GM19238 (cell line): ENCODE results near the gene GNPTG.

Experiments used
- DNase-seq: peaks from one replicate; pipeline ENCODE4 v3.0.0; 2011; ENCODE audit warnings: low spot score; ENCODE audit not compliant: insufficient read length

Gene GNPTG

DNA sequence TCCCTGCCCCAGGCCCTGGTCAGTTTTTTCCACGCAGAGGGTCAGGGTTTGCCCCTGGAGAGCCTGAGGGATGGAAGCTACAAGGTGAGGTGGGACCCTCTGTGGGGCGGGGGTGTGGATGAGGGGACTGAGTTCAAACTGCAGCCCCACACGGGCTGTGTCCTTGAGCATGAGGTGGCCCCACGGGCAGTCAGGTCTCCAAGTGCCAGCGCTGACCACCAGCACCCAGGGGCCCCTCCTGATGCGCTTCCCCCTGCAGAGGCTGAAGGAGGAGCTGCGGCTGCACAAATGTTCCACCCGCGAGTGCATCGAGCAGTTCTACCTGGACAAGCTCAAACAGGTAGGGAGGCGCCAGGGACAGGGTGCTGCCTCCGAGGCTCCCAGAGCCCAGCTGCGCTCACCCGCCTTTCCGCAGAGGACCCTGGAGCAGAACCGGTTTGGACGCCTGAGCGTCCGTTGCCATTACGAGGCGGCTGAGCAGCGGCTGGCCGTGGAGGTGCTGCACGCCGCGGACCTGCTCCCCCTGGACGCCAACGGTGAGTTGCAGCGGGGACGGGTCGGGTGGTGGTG, 4.4 kb upstream of the GNPTG start:
- no peak for DNase-seq

DNA sequence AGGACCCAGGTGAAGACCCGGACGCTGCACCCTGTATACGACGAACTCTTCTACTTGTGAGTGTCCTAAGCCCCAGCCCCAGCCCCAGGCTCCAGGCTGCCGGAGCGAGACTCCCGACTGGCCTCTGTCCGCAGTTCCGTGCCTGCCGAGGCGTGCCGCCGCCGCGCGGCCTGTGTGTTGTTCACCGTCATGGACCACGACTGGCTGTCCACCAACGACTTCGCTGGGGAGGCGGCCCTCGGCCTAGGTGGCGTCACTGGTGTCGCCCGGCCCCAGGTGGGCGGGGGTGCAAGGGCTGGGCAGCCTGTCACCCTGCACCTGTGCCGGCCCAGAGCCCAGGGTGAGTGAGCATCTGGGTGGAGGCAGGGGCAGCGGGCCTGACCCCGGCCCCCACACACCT, 3.8 kb upstream of the GNPTG start:
- DNase-seq = no peak

DNA sequence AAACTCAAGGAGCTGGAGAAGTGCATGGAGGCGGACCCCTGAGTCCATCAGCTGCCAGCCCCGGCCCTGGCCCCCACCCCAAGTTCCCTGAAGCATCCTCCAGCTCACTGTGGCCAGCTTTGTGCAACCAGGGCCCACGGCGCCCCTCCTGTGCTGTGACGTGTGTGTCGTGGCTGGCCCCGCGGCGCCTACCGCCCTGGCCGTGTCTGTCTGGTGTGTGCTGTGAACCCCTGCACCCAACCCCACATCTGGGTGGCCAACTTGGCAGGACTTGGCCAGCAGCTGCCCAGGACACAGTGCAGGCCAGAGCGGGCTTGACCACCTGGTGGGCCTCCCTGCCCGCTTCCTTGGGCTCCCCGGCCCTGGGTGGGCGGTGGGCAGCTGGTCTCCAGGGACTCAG, 3.3 kb upstream of the GNPTG start:
- DNase-seq = no peak

DNA sequence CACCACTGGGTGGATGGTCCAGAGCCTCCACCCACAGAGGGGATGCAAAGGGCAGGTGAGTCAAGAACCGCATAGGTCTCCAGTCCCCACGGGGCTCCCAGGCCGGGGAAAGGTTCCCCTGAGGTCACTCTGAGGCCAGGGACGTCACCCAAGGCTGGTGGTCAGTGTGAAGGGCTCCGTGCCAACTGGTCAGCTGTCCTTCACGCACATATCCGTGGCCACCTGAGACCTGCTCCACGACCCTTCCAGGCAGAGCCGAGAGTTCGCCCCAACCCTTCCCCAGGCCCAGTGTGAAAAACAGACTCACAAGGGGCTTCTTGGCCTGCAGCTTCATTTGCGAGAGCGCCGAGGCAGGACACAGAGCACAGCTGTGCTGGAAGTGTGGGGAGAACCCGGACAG, 2.8 kb upstream of the GNPTG start:
- no peak for DNase-seq

DNA sequence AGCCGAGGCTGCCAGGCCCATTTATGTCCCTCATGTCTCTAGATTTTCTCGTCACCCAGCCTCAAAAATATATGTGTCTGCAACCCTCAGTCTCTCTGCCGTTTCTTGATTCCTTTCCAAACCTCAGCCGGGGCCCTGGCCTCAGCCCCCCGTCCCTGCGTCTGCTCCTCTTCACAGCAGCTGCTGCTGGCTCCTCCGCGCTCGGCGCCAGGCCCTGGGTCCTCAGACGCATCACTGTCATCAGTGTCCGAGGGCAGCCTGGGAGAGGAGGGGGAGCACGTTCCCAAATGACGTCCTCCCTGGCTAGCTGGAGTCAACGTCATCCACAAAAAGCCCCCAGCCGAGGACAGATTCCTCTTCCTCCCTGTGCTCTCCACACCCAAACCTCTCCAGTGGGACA, 2.4 kb upstream of the GNPTG start:
- no peak for DNase-seq

DNA sequence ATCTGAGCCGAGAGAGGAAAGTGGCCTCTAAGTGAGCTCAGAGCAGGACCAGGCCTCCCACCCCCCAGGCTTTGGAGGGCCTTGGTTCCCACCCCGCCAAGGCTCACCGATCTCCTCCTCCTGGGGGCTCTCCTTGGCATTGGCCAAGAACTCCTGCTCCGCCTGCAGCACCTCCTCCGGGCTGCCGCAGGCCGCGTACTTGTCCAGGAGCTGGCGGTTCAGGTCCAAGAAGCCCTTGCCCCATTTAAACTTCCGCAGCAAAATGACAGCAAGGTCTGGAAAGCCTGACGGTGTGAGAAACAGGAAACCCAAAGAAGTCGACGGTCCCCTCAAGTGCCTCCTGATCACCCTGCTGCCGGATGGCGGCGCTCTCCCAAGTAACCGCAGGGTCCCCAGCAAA, 1.8 kb upstream of the GNPTG start:
- DNase-seq = no peak

DNA sequence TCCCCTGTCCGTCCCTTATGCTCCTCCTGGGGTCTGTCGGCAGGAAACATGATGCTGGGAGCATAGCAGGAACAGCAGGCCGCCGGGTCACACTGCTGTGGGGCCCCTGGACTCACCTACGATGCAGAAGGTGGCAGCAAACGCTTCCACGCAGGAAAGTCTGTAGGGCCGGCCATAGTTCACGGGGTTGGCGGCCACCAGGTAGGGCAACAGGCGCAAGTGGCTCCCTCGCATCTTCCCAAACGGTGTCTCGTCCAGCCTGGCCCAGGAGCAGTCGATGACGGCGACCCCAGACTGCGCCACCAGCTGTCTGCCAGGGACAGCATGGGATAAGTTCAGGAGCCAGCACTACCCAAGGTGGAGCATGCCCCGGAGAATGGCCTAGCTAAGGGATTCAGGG, 1.0 kb upstream of the GNPTG start:
- DNase-seq = no peak

DNA sequence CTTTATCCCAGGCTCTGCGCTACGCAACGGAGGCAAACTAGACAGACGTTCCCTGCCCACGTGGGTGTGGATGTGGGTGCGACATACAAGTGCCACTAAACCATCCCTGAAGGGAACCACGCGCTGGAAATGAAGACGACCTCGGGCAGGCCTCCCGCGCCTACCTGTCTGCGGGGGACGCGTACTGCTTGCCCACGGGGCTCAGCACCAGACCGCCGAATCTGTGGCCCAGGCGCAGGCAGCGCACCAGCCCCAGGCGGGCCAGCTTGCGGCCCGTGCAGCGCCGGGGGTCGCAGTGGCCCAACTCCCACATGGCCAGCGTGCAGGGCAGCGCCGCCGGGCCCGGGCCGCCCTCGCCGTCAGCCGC, 533 bp upstream of the GNPTG start:
- no peak for DNase-seq

DNA sequence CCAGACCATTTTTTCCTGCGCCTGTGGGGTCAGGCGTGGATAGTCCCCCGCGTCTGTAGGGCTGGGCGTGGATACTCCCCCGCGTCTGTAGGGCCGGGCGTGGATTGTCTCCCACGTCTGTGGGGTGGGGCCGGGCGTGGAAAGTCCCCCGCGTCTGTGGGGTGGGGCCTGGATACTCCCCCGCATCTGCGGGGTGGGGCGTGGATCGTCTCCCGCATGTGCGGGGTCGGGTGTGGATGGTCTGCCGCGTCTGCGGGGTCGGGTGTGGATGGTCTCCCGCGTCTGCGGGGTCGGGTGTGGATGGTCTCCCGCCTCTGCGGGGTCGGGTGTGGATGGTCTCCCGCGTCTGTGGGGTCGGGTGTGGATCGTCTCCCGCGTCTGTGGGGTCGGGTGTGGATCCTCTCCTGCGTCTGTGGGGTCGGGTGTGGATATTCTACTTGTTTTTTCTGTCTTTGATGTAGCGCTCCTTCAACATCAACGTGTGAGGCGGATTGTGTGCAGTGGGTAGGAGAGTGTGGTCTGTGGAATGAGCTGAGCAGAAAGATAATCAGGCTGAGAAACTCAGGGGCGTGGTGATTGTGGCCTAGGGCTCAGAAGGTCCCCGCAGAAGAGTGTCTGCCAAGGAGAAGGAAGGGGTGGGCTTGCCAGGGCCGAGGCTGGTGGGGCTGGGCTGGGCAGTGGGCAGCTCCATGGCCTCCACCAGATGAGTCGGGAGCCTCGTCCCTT, 3.2 kb downstream of the GNPTG start:
- DNase-seq = no peak

DNA sequence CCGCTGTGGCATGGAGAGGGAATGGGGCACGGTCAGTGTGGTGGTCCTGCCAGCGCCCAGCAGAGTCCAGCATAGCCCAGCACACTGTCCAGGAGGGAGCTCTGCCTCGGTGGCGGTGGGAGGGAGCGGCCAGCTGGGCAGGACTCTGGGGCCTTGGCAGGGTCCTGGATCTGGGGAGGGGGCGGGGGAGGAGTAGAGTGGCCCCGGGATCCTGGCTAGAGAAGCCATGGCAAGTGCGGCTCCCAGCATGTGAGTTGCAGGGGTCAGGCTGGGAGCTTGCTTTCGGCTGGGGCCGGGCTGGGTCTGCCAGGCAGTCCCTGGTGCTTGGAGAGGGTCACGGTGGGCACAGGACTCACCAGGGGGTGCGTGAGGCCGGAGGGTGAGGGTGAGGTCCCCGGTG, 3.9 kb downstream of the GNPTG start:
- DNase-seq = no peak

DNA sequence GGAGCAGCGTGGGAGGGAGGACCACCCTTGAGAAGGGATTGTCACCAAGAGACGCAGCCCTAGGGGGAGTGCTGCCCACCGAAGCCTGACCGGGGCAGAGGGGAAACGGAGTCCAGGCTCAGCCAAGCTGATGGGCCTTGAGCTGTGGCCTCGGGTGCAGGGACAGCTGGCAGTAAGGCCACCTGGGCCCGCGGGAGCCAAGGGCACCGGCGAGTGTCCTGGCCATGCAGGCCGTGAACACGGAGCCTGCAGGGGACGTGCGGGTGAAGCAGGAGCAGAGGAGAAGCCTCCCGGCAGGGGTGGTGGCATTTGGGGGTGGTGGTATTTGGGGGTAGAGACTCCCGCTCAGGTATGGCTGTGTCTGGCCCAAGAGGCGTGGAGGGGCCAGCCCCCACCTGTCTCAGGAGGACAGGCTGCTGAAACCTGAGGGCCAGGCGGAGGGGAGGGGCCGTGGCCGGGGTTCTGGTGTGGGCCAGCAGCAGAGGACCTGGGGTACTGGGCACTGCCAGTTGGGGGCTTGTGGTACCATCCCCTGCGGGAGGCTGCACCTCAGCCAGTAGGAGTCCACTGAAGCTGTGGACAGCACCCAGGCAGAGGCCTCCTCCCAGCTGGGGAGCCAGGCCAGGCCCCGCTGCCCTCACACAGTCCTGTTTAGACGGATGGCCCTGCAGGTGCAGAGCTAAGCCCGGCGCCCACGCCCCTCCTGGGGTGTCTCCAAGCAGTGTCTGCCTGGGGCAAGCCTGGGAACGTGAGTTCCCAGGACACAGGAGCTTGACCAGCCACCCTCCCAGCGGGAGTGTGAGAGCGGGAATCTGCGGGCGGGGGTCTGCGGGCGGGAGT, 4.5 kb downstream of the GNPTG start:
- no peak for DNase-seq

DNA sequence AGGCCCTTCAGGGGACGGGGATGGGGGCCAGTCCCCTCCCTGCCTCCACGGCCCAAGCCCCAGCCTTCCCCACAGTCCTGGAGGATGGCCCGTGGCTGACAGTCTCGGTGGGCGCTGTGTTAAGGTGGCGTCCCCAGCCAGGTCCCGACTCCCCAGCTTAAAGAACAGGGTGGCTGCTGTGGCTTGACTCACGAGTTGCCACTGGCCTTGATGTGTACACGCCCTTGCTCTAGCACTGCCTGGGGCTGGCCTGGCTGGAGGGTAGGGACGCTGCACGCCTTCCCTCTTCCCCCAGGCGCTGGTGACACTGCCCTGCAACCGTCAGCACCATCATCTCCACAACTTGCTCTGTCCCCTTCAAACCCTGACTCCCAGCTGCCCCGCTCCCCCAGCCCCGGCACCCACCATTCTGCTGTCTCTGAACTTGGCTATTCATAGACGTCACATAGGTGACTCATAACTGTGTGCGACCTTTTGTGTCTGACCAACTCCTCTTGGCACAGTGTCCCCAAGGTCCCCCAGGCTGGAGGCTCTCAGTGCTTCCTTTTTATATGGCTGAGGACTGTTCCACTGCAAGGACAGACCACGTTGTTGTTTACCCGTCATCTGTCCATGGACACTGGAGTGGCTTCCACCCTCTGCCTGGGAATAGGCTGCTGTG, 6.3 kb downstream of the GNPTG start:
- DNase-seq = no peak

DNA sequence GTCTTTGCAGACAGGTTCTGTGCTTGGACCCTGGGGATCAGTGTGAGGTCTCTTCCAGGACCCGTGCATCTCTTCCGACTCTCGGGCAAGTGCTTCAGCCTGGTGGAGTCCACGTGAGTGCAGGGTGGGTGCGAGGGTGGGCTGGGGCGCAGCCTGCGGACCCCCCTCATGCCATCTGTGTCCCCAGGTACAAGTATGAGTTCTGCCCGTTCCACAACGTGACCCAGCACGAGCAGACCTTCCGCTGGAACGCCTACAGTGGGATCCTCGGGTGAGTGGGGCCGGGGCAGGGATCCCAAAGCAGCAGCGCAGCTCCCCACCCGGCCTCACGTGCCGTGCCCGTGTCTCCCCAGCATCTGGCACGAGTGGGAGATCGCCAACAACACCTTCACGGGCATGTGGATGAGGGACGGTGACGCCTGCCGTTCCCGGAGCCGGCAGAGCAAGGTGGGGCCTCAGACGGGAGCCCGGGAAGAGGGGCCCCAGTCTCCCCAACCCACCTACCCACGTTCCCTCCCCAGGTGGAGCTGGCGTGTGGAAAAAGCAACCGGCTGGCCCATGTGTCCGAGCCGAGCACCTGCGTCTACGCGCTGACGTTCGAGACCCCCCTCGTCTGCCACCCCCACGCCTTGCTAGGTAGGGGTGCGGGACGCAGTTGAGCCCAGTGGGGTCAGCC, 10.1 kb downstream of the GNPTG start:
- DNase-seq = no peak

DNA sequence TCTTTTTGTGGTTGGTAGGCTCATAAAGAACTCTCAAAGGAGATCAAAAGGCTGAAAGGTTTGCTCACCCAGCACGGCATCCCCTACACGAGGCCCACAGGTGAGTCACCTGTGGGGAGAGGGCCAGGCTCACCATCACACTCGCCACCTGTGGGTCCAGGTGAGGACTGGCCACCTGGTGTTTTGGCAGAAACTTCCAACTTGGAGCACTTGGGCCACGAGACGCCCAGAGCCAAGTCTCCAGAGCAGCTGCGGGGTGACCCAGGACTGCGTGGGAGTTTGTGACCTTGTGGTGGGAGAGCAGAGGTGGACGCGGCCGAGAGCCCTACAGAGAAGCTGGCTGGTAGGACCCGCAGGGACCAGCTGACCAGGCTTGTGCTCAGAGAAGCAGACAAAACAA, 11.1 kb downstream of the GNPTG start:
- DNase-seq = no peak

DNA sequence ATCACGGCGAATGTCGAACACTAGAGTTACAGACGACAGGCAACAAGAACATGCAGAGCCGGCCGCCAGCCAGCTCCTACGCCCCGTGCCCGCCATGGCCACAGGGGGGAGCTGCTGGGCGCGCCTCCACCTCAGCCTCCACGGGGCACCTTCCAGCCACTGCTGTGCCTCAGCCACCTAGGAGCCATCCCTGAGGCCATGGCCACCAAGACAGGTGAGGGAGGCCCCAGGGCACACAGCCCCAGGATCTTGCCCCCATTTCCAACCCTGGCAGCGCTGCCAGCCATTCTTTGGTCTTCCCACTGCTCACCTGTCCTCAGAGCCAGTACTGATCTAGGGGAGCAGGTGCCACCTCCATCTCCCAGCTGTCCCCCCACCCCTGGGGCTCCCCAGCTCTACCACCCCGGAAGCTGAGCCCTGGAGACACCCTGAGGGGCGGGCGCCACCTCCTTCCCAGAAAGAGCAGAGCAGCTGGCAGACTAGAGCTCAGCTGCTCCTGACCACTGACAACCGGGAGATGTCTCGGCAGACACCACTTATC, 11.8 kb downstream of the GNPTG start:
- DNase-seq = peak; percentile 87

DNA sequence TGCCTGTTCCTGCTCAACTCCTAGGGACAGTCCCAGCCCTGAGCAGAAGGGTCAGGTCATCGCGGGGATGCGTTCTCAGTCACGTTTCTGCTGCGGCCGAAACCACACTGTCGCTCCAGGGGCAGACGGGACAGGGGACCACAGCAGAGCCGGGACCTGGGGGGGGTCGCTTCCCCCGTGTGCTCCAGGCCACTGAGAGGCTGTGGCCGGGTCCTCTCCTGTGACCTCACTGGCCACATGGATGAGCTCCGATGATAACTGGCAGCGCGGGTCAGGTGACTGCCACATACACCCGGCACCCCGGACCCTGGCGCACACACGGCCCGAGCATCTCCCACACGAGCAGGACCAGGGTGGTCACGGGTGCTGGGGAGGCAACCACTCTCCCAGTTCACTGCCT, 12.8 kb downstream of the GNPTG start:
- DNase-seq = no peak

DNA sequence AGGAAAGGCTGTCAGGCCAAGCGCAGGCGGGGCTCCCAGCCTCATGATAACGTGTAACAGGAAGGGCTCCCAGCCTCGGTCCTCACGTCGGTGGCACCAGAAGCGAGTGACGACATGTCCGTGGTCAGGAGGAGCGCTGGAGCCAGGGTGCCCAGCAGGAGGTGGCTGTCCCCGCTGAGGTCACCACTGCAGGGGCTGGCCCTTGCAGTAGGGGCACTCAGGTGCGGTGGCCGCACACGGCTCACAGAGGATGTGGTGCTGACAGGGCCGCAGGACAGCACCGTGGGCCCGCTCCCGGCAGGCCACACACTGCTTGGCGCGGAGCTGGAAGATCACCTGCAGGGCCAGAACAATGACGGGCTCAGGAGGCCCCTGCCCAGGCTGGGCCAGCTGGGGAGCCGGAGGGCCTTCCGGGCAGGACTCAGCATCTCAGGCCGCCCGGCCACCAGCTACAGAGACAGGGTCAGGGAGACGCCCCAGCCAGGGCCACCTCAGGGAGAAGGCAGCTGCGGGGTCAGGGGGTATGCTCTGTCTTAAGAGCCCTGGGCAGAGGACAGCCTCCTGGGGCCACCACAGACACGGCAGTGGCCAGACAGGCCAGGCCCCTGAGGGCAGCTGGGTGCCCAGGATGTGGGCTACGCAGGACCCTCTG, 14.5 kb downstream of the GNPTG start:
- DNase-seq = no peak

DNA sequence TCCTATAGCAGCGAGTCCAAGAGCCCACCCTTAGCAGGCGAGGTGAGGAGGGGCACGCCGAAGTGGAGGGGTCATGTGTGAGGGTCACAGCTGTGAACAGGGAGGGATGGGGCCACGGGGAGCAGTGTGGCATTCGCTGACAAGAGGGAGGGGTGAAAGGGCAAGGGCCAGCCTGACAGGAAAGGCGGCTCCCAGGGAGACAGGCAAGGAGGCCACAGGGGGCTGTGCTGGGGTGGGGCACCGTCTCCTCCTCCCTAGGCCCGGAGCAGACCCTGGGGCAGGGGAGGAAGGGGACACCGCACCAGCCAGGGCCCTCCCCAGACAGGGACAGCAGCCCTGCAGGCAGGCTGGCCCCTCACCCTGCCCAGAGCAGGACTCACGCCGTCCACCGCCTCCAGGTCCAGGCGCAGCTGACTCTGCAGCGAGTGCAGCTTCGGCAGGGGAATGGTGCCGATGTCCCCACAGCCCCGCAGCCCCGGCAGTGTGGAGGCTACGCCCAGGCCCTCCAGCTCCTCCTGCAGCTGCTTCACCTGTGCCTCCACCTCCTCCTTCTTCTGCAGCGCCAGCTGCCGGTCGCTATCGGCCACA, 15.1 kb downstream of the GNPTG start:
- no peak for DNase-seq

DNA sequence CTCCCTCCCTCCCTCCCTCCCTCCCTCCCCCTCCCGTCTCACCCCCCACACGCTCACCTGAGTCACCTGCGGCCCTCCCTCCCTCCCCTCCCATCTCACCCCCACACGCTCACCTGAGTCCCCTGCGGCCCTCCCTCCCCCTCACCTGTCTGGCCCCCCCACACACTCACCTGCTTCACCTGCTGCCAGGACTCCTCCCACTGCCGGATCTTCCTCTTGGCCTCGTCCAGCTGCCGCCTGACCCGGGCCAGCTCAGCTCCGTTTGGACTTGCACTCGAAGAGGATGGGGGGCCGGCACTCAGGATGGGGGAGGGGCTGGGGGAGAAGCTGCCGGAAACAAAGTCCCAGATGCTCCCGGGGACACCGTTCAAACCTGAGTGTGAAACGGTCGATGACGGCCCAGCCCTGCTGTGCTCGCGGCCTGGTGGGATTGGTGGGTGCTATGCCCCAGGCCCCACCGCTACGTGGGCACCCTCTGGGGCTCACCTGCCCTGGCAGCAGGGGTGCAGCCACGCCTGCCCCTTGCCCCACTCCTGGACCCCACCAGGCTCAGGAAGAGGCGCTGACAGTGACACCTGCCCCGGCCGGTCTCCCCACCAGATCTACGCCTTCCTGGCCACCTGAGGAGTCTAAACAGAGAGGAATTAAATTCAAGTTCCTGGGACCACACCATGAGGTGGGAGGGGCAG, 15.9 kb downstream of the GNPTG start:
- DNase-seq = no peak
